Measurements from ENCODE around the gene CCT6B.

The CCT6B gene

DNA sequence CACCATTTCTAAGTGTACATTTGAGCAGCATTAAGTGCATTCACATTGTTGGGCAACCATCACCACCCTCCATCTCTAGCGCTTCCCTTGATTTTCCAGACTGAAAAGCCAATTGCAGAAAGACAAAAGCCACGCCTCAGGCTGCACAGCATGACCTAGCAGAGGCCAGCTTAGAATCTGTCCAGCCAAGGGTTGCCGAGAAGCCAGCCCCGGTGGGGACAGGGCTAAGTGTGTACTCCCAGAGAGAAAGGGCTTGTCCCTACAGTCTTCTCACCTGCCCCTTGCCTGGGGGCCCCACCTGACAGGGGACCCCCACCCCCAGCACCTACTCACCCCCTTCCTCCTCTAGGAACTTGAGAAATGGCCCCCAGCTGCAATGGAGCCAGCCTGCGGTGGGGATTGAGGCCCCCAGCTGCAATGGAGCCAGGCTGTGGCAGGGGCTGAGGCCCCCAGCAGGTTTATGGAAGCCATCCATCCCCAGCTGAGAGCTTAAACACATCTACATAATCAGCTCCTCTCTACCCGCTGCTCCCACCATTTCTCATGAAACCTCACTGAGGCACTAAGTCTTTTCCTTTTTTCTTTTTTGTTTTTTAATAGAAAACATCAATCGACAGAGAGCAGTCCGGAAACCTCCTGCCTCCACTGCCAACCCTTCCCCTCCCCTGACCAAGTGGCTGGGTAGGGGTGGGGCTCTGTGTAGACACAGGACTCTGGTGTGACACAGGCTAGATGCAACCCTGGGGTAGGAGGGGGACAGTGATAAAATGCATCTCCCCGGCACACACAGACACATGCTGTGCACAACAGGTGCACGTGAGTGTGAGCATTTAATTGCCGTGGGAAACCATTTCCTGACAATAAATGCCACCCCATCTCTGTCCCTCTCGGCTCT lies 77.9 kb downstream of the CCT6B start:
- DNase-seq, result no peak

GRCh38 chr17:34879146-34879545 lies 82.1 kb downstream of the CCT6B start:
- DNase-seq, result no peak

Data from cerebellar nuclear complex (tissue), 1 donor.